Measurements from ENCODE around the gene OPRL1.

DNA sequence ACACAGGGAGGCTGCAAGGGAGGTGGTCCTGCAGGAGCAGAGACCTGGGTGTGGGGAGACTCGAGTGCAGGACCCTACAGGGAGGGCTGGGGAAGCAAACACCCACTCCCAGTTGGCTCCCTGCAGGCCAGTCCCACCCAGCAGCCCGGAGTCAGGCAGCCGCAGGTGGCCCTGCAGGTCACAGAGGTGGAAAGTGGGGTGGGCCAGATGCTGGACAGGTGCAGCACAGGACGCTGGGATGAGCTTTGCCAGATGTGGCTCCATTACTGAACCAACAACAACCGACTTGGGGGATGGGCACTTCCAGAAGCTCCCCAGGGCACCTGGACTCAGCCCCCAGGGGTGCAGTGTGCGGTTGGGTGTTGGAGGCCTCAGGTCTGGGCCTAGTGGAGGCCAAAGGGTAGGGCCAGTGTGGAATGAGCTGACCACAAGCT lies 57.7 kb downstream of the OPRL1 start:
- TF ChIP-seq, protein P1, sequence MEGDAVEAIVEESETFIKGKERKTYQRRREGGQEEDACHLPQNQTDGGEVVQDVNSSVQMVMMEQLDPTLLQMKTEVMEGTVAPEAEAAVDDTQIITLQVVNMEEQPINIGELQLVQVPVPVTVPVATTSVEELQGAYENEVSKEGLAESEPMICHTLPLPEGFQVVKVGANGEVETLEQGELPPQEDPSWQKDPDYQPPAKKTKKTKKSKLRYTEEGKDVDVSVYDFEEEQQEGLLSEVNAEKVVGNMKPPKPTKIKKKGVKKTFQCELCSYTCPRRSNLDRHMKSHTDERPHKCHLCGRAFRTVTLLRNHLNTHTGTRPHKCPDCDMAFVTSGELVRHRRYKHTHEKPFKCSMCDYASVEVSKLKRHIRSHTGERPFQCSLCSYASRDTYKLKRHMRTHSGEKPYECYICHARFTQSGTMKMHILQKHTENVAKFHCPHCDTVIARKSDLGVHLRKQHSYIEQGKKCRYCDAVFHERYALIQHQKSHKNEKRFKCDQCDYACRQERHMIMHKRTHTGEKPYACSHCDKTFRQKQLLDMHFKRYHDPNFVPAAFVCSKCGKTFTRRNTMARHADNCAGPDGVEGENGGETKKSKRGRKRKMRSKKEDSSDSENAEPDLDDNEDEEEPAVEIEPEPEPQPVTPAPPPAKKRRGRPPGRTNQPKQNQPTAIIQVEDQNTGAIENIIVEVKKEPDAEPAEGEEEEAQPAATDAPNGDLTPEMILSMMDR (IDR thresholded peaks at IDR 0.05; ENCODE audit: insufficient read depth, low read length, poor library complexity, severe bottlenecking): no peak
- no peak for TF ChIP-seq EZH2phosphoT487 (conservative IDR thresholded peaks at IDR 0.05; ENCODE audit: low read length)
